IMR-90 (cell line): ENCODE data around the gene TVP23A. TPM values are rescaled to one million over a fixed set of nuclear protein-coding genes. Genes with fewer than 3 reads are reported as not detected.

ENCODE experiments used
- ATAC-seq: fragments of 200-7000 bp; cut with Tn5 transposase; 2 replicates; pipeline ENCODE4 v1.9.1; 2020; ENCODE audit warnings: low read depth, mild to moderate bottlenecking, moderate library complexity
- BruUV-seq: library from RNA; stranded (reverse); fragments of 400-500 nt; replicated peaks from 2 replicates; lab custom pipeline; 2021; lab: Mats Ljungman, UMichigan
- CTCF ChIA-PET: fragments of 300-600 bp; formaldehyde crosslinking; extraction: SDS; loops from one replicate; lab custom pipeline; 2021; ENCODE audit warnings: antibody characterized with exemption; lab: Yijun Ruan, JAX
- POLR2A ChIA-PET: fragments of 300-600 bp; sonication (Branson Sonifier 250); formaldehyde crosslinking; loops from one replicate; lab custom pipeline; 2022; ENCODE audit warnings: antibody characterized with exemption; ENCODE audit not compliant: unreplicated experiment; lab: Charles Lee
- DNase-seq: peaks from one replicate; pipeline ENCODE4 v3.0.0; 2013
- H2AFZ ChIP-seq: replicated peaks from 2 replicates; pipeline ENCODE3; 2013; ENCODE audit warnings: low read length, mild to moderate bottlenecking; ENCODE audit not compliant: poor library complexity
- H2AK5ac ChIP-seq: 2 replicates; pipeline ENCODE4 v1.6.1; 2013; ENCODE audit warnings: low read depth, low read length, inconsistent platforms
- H2AK9ac ChIP-seq: replicated peaks from 2 replicates; pipeline ENCODE3; 2013; ENCODE audit warnings: mild to moderate bottlenecking, low read depth, low read length, moderate library complexity; ENCODE audit not compliant: poor library complexity
- H2BK120ac ChIP-seq: 2 replicates; pipeline ENCODE4 v1.6.1; 2013; ENCODE audit warnings: low read depth, low read length, inconsistent platforms
- H2BK15ac ChIP-seq: 3 replicates; pipeline ENCODE4 v1.6.1; 2013; ENCODE audit warnings: low read depth, low read length, inconsistent platforms
- H2BK20ac ChIP-seq: 2 replicates; pipeline ENCODE4 v1.6.1; 2013; ENCODE audit warnings: low read depth, mild to moderate bottlenecking, inconsistent platforms, low read length, moderate library complexity
- H2BK5ac ChIP-seq: 2 replicates; pipeline ENCODE4 v1.6.1; 2013; ENCODE audit warnings: mild to moderate bottlenecking, low read depth, low read length, inconsistent platforms; ENCODE audit not compliant: poor library complexity, severe bottlenecking
- H3K14ac ChIP-seq: replicated peaks from 2 replicates; pipeline ENCODE4 v1.6.1; 2013; ENCODE audit warnings: low read depth, low read length, inconsistent platforms
- H3K18ac ChIP-seq: 2 replicates; pipeline ENCODE4 v1.6.1; 2013; ENCODE audit warnings: low read depth, low read length, control low read depth
- H3K23ac ChIP-seq: 2 replicates; pipeline ENCODE4 v1.6.1; 2013; ENCODE audit warnings: low read depth, low read length, inconsistent platforms
- H3K27ac ChIP-seq: 2 replicates; pipeline ENCODE4 v1.5.1; 2013; ENCODE audit warnings: mild to moderate bottlenecking, control low read depth, low read length; ENCODE audit not compliant: insufficient read depth
- H3K27me3 ChIP-seq: 2 replicates; pipeline ENCODE4 v1.6.1; 2013; ENCODE audit warnings: low read length; ENCODE audit not compliant: control insufficient read depth, insufficient read depth
- H3K36me3 ChIP-seq: 2 replicates; pipeline ENCODE4 v1.6.1; 2013; ENCODE audit warnings: low read length, mixed read lengths; ENCODE audit not compliant: control insufficient read depth, insufficient read depth
- H3K4ac ChIP-seq: 2 replicates; pipeline ENCODE4 v1.6.1; 2013; ENCODE audit warnings: low read depth, low read length, inconsistent platforms
- H3K4me1 ChIP-seq: 2 replicates; pipeline ENCODE4 v1.6.1; 2013; ENCODE audit warnings: low read length, mixed read lengths; ENCODE audit not compliant: control insufficient read depth, insufficient read depth
- H3K4me2 ChIP-seq: 2 replicates; pipeline ENCODE4 v1.6.1; 2013; ENCODE audit warnings: low read depth, mild to moderate bottlenecking, control low read depth, low read length, moderate library complexity
- H3K4me3 ChIP-seq: 2 replicates; pipeline ENCODE4 v1.5.1; 2013; ENCODE audit warnings: low read depth, mild to moderate bottlenecking, control low read depth, low read length, moderate library complexity; ENCODE audit not compliant: insufficient read depth
- H3K56ac ChIP-seq: 2 replicates; pipeline ENCODE4 v1.6.1; 2013; ENCODE audit warnings: low read length, inconsistent platforms; ENCODE audit not compliant: insufficient read depth; ENCODE audit errors: extremely low read depth
- H3K79me1 ChIP-seq, 2 experiments: 2 replicates each; pipeline ENCODE4 v1.6.1; 2013; ENCODE audit warnings: low read length in 2 of 2, inconsistent platforms in 1 of 2, low read depth in 1 of 2
- H3K9ac ChIP-seq: 2 replicates; pipeline ENCODE4 v1.6.1; 2013; ENCODE audit warnings: low read depth, low read length, control low read depth
- H3K9me1 ChIP-seq: 2 replicates; pipeline ENCODE4 v1.6.1; 2013; ENCODE audit warnings: low read length, inconsistent platforms; ENCODE audit not compliant: insufficient read depth
- H3K9me3 ChIP-seq: 2 replicates; pipeline ENCODE4 v1.6.1; 2013; ENCODE audit warnings: low read length; ENCODE audit not compliant: control insufficient read depth, insufficient read depth
- H4K20me1 ChIP-seq: 2 replicates; pipeline ENCODE4 v1.6.1; 2013; ENCODE audit warnings: low read length, inconsistent platforms; ENCODE audit not compliant: insufficient read depth
- H4K5ac ChIP-seq: 2 replicates; pipeline ENCODE4 v1.6.1; 2013; ENCODE audit warnings: mild to moderate bottlenecking, low read depth, low read length, control low read depth
- H4K8ac ChIP-seq, 2 experiments: 2 replicates each; pipeline ENCODE4 v1.6.1; 2013; ENCODE audit warnings: low read depth in 2 of 2, low read length in 2 of 2, control low read depth in 1 of 2, inconsistent platforms in 1 of 2
- H4K91ac ChIP-seq: 2 replicates; pipeline ENCODE4 v1.6.1; 2013; ENCODE audit warnings: low read depth, low read length, inconsistent platforms; ENCODE audit not compliant: insufficient read depth
- BHLHE40 ChIP-seq: fragments of 150-350 bp; IDR thresholded peaks from 2 replicates; pipeline ENCODE4 v1.6.1; 2016; ENCODE audit warnings: mild to moderate bottlenecking, low read depth, low read length
- CEBPB ChIP-seq: IDR thresholded peaks from 2 replicates; pipeline ENCODE4 v1.6.1; 2012; ENCODE audit warnings: low read depth, low read length, improper control_type of control experiment
- FOS ChIP-seq: fragments of 150-350 bp; IDR thresholded peaks from 2 replicates; pipeline ENCODE4 v1.6.1; 2016; ENCODE audit warnings: low read depth, low read length
- MAFK ChIP-seq: IDR thresholded peaks from 2 replicates; pipeline ENCODE4 v1.6.1; 2012; ENCODE audit warnings: low read depth, low read length, improper control_type of control experiment
- MXI1 ChIP-seq: IDR thresholded peaks from 2 replicates; pipeline ENCODE4 v1.6.1; 2012; ENCODE audit warnings: low read depth, mild to moderate bottlenecking, low read length, moderate library complexity, borderline replicate concordance
- NFE2L2 ChIP-seq: fragments of 150-350 bp; IDR thresholded peaks from 2 replicates; pipeline ENCODE4 v1.6.1; 2016; ENCODE audit warnings: low read depth, mild to moderate bottlenecking, low read length
- POLR2A ChIP-seq: IDR thresholded peaks from 2 replicates; pipeline ENCODE4 v1.6.1; 2012; ENCODE audit warnings: mild to moderate bottlenecking, low read depth, low read length
- RAD21 ChIP-seq: IDR thresholded peaks from 2 replicates; pipeline ENCODE4 v1.6.1; 2012; ENCODE audit warnings: low read length, improper control_type of control experiment
- RCOR1 ChIP-seq: IDR thresholded peaks from 2 replicates; pipeline ENCODE4 v1.6.1; 2012; ENCODE audit warnings: mild to moderate bottlenecking, low read length, improper control_type of control experiment; ENCODE audit not compliant: insufficient replicate concordance
- RFX5 ChIP-seq: IDR thresholded peaks from 2 replicates; pipeline ENCODE4 v1.8.0; 2012; ENCODE audit warnings: low read depth, mild to moderate bottlenecking, low read length, moderate library complexity
- SMC3 ChIP-seq: fragments of 150-350 bp; IDR thresholded peaks from 2 replicates; pipeline ENCODE4 v1.6.1; 2016; ENCODE audit warnings: low read depth, mild to moderate bottlenecking, antibody characterized with exemption, low read length, moderate library complexity
- WGBS, 2 experiments: methylation state at CpG; one replicate each; pipeline versions ENCODE4 v1.1.5 to v1.1.7; 2013; ENCODE audit warnings: missing lambda C conversion rate in 2 of 2; ENCODE audit not compliant: insufficient read length in 1 of 2; ENCODE audit errors: extremely low coverage in 2 of 2; 5-methylcytosine and 5-hydroxymethylcytosine counted together
- dilution Hi-C: fragments of 300-500 bp; cut with HindIII; formaldehyde crosslinking; loops from one replicate; pipeline ENCODE4 v1.14.3; 2018; ENCODE audit warnings: low sequenced_read_pairs; ENCODE audit not compliant: unreplicated experiment
- in situ Hi-C: fragments of 300-500 bp; cut with MboI; formaldehyde crosslinking; loops from 3 replicates; pipeline ENCODE4 v1.14.3; 2019; ENCODE audit warnings: low sequenced_read_pairs, inconsistent platforms, mixed read lengths
- intact Hi-C: fragments of 100-400 bp; cut with micrococcal nuclease; formaldehyde crosslinking; loops from 2 replicates; pipeline ENCODE4 v1.10.0; 2022
- polyA plus RNA-seq, 3 experiments: library from polyadenylated mRNA; depleted of rRNA; stranded (reverse); fragments of >200 nt; gene quantifications; 2 replicates each; pipeline ENCODE4 v1.2.3, GENCODE V29; 2012; ENCODE audit warnings: low replicate concordance in 1 of 3
- total RNA-seq: library from RNA; depleted of rRNA; stranded (reverse); fragments of >200 nt; gene quantifications from 2 replicates; pipeline ENCODE4 v1.2.3, GENCODE V29; 2012
- TF ChIP-seq, protein P1 (sequence below): conservative IDR thresholded peaks from 2 replicates; pipeline ENCODE4 v1.5.1; 2012; ENCODE audit warnings: mild to moderate bottlenecking, low read depth, low read length, improper control_type of control experiment

Gene TVP23A
- total and polyA plus RNA-seq, 2 of the 4 experiments (the other 2 are of a cell fraction), result not detected

DNA sequence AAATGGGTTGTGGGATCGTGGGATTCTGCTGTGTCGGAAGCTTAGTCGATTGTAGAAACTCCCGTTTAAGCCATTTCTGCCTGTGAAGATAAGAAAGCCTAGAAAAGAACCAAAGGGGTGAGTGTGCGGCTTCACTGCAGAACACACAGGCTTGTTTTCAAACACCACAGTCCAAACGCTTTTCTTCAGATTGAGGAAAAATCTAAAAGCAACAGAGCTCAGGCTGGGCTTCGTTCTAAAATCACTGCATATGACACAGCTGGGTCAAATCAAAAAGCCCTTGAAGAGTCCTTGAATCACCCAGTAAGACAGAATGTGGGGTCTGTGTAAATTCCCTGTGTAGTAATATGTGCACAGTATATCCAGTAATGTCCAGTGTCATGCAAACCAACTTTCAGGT, 49.2 kb downstream of the TVP23A start:
- no peak overlapping the region for H4K91ac ChIP-seq
- intact Hi-C loops (no loop called here), dilution Hi-C loops (no loop called here), in situ Hi-C loops (no loop called here)
- no TSS peak for BruUV-seq
- H3K4me3 ChIP-seq, result no peak overlapping the region
- no peak overlapping the region for H2BK120ac ChIP-seq
- no peaks in the 10 kb centered on the region for H3K4me1 ChIP-seq
- ChIA-PET POLR2A (no interaction called here), CTCF (no interaction called here)
- no peak overlapping the region for H3K18ac ChIP-seq
- no peak overlapping the region for H2BK15ac ChIP-seq
- H2BK5ac ChIP-seq, result no peak overlapping the region
- no peak for DNase-seq
- no peak overlapping the region for H3K4me2 ChIP-seq
- no peak overlapping the region for H2BK20ac ChIP-seq
- no peak overlapping the region for H3K9ac ChIP-seq
- no peaks in the 10 kb centered on the region for H3K79me1 ChIP-seq
- H3K4ac ChIP-seq, result no peak overlapping the region
- H3K27ac ChIP-seq, result no peak overlapping the region
- H3K14ac ChIP-seq, result no peak overlapping the region
- H3K9me3 ChIP-seq, result no peaks in the 10 kb centered on the region
- H2AFZ ChIP-seq, result no peak overlapping the region
- no peaks in the 10 kb centered on the region for H4K20me1 ChIP-seq
- no peaks in the 10 kb centered on the region; the same call in none of the 2 replicates for H3K36me3 ChIP-seq
- no peak overlapping the region for H4K5ac ChIP-seq
- no peak for ATAC-seq
- TF ChIP-seq SMC3 (no peak), BHLHE40 (no peak), MAFK (no peak), CEBPB (no peak), POLR2A (no peak), RAD21 (no peak), RFX5 (no peak), FOS (no peak), NFE2L2 (no peak), MXI1 (no peak), RCOR1 (no peak)
- TF ChIP-seq, protein P1, sequence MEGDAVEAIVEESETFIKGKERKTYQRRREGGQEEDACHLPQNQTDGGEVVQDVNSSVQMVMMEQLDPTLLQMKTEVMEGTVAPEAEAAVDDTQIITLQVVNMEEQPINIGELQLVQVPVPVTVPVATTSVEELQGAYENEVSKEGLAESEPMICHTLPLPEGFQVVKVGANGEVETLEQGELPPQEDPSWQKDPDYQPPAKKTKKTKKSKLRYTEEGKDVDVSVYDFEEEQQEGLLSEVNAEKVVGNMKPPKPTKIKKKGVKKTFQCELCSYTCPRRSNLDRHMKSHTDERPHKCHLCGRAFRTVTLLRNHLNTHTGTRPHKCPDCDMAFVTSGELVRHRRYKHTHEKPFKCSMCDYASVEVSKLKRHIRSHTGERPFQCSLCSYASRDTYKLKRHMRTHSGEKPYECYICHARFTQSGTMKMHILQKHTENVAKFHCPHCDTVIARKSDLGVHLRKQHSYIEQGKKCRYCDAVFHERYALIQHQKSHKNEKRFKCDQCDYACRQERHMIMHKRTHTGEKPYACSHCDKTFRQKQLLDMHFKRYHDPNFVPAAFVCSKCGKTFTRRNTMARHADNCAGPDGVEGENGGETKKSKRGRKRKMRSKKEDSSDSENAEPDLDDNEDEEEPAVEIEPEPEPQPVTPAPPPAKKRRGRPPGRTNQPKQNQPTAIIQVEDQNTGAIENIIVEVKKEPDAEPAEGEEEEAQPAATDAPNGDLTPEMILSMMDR, result no peak
- no peak overlapping the region for H2AK9ac ChIP-seq
- no peak overlapping the region for H4K8ac ChIP-seq
- no peak overlapping the region for H2AK5ac ChIP-seq
- H3K56ac ChIP-seq, result no peak overlapping the region
- H3K9me1 ChIP-seq, result no peaks in the 10 kb centered on the region
- no peak overlapping the region for H3K23ac ChIP-seq
- 77% methylated on average over 3 of the region's 7 CpGs; no CpG with 5 or more reads in 1 of the 2 experiments for WGBS, 2 experiments
- no peaks in the 10 kb centered on the region for H3K27me3 ChIP-seq
